HL-60 (cell line): Measurements from ENCODE around the gene CASP3.

ENCODE experiments used
- DNase-seq, 2 experiments: peaks; one replicate each; pipeline ENCODE4 v3.0.0-alpha.2; 2010 to 2020; ENCODE audit warnings: low read depth in 1 of 2, low spot score in 1 of 2
- H3K27ac ChIP-seq: fragments of 250-450 bp; sonication (Bioruptor Pico); replicated peaks from 2 replicates; pipeline ENCODE4 v1.5.1; 2020; ENCODE audit warnings: mild to moderate bottlenecking, moderate library complexity
- H3K27me3 ChIP-seq: fragments of 250-450 bp; sonication (Bioruptor Pico); 2 replicates; pipeline ENCODE4 v1.5.1; 2021; ENCODE audit warnings: mild to moderate bottlenecking, moderate library complexity; ENCODE audit not compliant: insufficient read depth, poor library complexity, severe bottlenecking
- H3K4me3 ChIP-seq: replicated peaks from 2 replicates; pipeline ENCODE4 v1.5.1; 2011; ENCODE audit warnings: mild to moderate bottlenecking, control low read depth, low read length; ENCODE audit not compliant: insufficient read depth
- CTCF ChIP-seq: IDR thresholded peaks from one replicate; pipeline ENCODE4 v1.5.1; 2011; ENCODE audit warnings: low read length, control low read depth, inconsistent platforms; ENCODE audit not compliant: insufficient read depth
- GABPA ChIP-seq: IDR thresholded peaks from 2 replicates; pipeline ENCODE4 v1.6.1; 2012; ENCODE audit warnings: low read depth
- POLR2AphosphoS5 ChIP-seq: IDR thresholded peaks from 2 replicates; pipeline ENCODE4 v1.6.1; 2012; ENCODE audit warnings: low read depth
- SPI1 ChIP-seq: IDR thresholded peaks from 2 replicates; pipeline ENCODE4 v1.6.1; 2012; ENCODE audit warnings: low read depth, mild to moderate bottlenecking, borderline replicate concordance
- TF ChIP-seq, protein P1 (sequence below): IDR thresholded peaks from 2 replicates; pipeline ENCODE4 v1.6.1; 2012; ENCODE audit warnings: low read depth; ENCODE audit not compliant: insufficient replicate concordance

CASP3 gene

GRCh38 chr4:184671101-184671500 is 21.9 kb upstream of the CASP3 start:
- Histone ChIP-seq H3K4me3 (no peak overlapping the region), H3K27ac (no peak overlapping the region), H3K27me3 (no peaks in the 10 kb centered on the region)
- TF ChIP-seq SPI1 (no peak), POLR2AphosphoS5 (no peak), GABPA (no peak), CTCF (no peak)
- TF ChIP-seq, protein P1, sequence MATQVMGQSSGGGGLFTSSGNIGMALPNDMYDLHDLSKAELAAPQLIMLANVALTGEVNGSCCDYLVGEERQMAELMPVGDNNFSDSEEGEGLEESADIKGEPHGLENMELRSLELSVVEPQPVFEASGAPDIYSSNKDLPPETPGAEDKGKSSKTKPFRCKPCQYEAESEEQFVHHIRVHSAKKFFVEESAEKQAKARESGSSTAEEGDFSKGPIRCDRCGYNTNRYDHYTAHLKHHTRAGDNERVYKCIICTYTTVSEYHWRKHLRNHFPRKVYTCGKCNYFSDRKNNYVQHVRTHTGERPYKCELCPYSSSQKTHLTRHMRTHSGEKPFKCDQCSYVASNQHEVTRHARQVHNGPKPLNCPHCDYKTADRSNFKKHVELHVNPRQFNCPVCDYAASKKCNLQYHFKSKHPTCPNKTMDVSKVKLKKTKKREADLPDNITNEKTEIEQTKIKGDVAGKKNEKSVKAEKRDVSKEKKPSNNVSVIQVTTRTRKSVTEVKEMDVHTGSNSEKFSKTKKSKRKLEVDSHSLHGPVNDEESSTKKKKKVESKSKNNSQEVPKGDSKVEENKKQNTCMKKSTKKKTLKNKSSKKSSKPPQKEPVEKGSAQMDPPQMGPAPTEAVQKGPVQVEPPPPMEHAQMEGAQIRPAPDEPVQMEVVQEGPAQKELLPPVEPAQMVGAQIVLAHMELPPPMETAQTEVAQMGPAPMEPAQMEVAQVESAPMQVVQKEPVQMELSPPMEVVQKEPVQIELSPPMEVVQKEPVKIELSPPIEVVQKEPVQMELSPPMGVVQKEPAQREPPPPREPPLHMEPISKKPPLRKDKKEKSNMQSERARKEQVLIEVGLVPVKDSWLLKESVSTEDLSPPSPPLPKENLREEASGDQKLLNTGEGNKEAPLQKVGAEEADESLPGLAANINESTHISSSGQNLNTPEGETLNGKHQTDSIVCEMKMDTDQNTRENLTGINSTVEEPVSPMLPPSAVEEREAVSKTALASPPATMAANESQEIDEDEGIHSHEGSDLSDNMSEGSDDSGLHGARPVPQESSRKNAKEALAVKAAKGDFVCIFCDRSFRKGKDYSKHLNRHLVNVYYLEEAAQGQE = no peak
- DNase-seq = no peak

DNA sequence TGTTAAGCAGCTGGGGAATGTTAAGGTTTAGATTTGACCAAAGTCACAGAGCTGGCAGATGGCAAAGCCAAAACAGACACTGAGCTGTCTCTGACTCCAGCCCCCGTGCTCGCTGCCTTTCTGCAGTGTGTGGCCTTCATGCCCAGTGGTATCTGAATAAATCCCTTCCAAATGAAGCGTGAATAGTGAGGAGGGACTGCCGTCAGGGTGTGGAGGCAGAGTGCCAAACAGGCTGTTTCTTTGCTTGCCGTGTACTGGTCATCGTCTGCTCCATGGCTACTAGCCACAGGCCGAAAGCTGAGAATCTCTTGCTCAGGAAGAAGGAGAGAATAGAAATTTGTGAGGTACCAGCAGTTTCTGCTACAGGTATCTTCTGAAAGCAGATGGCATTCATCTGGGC is 20.0 kb upstream of the CASP3 start:
- no peak for DNase-seq
- Histone ChIP-seq H3K27ac (peak overlapping the region; percentile 65), H3K27me3 (no peaks in the 10 kb centered on the region), H3K4me3 (no peak overlapping the region)
- TF ChIP-seq POLR2AphosphoS5 (no peak), SPI1 (no peak), CTCF (no peak), GABPA (no peak)
- TF ChIP-seq, protein P1 = no peak

- H3K4me3 ChIP-seq = no peak overlapping the region
- H3K27ac ChIP-seq = peak overlapping the region; percentile 65
- no peak for TF ChIP-seq POLR2AphosphoS5
- peak; percentile 64; the same call in 1 of the 2 replicates for TF ChIP-seq SPI1
- TF ChIP-seq, protein P1 = no peak
Measured at GRCh38 chr4:184668511-184669114, 19.4 kb upstream of the CASP3 start.

More at GRCh38 chr4:184668511-184669114, 19.4 kb upstream of the CASP3 start:
- H3K27me3 ChIP-seq = no peaks in the 10 kb centered on the region
- DNase-seq = peak in 1 of 2 experiments; percentile 56
